GM23338 (cell line): ENCODE data around the gene RPL21. TPM values are rescaled to one million over a fixed set of nuclear protein-coding genes. Genes with fewer than 3 reads are reported as not detected.

Experiments used
- REST ChIP-seq: IDR thresholded peaks from one replicate; pipeline ENCODE4 v1.6.1; 2018; ENCODE audit warnings: antibody characterized with exemption; ENCODE audit not compliant: unreplicated experiment
- ZNF462 ChIP-seq: fragments of 250-450 bp; sonication (Bioruptor Pico); IDR thresholded peaks from 2 replicates; pipeline ENCODE4 v1.5.0; 2020; ENCODE audit warnings: mild to moderate bottlenecking, moderate library complexity
- polyA plus RNA-seq: library from polyadenylated mRNA; unstranded; fragments of >200 nt; fragmentation: Nextera tagmentation; extraction: Ambion mirVana; gene quantifications from 2 replicates; pipeline ENCODE4 v1.2.1, GENCODE V29; 2016
- total RNA-seq: library from RNA; depleted of rRNA; stranded (reverse); fragments of >200 nt; shearing (Covaris generic); gene quantifications from 2 replicates; pipeline ENCODE4 v1.2.3, GENCODE V29; 2014
- TF ChIP-seq, protein P1 (sequence below), 2 experiments: fragments of 200-600 bp in 1 of 2; sonication (generic) in 1 of 2; conservative IDR thresholded peaks; 2 replicates each; pipeline versions ENCODE4 v1.5.1 to v1.6.1; 2016 to 2017; ENCODE audit warnings: antibody characterized with exemption in 2 of 2, low read depth in 2 of 2, mild to moderate bottlenecking in 2 of 2, moderate library complexity in 1 of 2

RPL21 gene
- total and polyA plus RNA-seq, 2 experiments from 2014 or later, result 1,037 to 1,343 TPM

- TF ChIP-seq ZNF462 (no peak), REST (no peak)
- TF ChIP-seq, protein P1, sequence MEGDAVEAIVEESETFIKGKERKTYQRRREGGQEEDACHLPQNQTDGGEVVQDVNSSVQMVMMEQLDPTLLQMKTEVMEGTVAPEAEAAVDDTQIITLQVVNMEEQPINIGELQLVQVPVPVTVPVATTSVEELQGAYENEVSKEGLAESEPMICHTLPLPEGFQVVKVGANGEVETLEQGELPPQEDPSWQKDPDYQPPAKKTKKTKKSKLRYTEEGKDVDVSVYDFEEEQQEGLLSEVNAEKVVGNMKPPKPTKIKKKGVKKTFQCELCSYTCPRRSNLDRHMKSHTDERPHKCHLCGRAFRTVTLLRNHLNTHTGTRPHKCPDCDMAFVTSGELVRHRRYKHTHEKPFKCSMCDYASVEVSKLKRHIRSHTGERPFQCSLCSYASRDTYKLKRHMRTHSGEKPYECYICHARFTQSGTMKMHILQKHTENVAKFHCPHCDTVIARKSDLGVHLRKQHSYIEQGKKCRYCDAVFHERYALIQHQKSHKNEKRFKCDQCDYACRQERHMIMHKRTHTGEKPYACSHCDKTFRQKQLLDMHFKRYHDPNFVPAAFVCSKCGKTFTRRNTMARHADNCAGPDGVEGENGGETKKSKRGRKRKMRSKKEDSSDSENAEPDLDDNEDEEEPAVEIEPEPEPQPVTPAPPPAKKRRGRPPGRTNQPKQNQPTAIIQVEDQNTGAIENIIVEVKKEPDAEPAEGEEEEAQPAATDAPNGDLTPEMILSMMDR (conservative IDR thresholded peaks at IDR 0.05; ENCODE audit: low read depth in 2 of 2), result no peak
These were observed 28.1 kb downstream of the RPL21 start (continued) for GRCh38 chr13:27279506-27279905.
